ENCODE results near the gene HOXA4. TPM values are rescaled to one million over a fixed set of nuclear protein-coding genes. Genes with fewer than 3 reads are reported as not detected.

The HOXA4 gene
- total RNA-seq, 3 donors from 2014 or later: 0.80 to 2.8 (median 2.0) TPM

GRCh38 chr7:27161721-27162560 lies 31.4 kb upstream of the HOXA4 start:
- H3K27me3 ChIP-seq: peaks cover 3 to 37% of the 10 kb centered on the region in 2 donors
- H3K4me3 ChIP-seq: peak overlapping the region; percentile 57 to 85 (median 65)
- intact Hi-C loops (cut with DNase I; ENCODE audit: low total_unique reads): loop anchor here (5.0 kb wide), 1 partner anchor 795 kb away; no protein-coding TSS in a partner anchor
- TF ChIP-seq POLR2A (IDR thresholded peaks at IDR 0.05) (no peak), POLR2AphosphoS5 (IDR thresholded peaks at IDR 0.05) (no peak)
- TF ChIP-seq, protein P1, sequence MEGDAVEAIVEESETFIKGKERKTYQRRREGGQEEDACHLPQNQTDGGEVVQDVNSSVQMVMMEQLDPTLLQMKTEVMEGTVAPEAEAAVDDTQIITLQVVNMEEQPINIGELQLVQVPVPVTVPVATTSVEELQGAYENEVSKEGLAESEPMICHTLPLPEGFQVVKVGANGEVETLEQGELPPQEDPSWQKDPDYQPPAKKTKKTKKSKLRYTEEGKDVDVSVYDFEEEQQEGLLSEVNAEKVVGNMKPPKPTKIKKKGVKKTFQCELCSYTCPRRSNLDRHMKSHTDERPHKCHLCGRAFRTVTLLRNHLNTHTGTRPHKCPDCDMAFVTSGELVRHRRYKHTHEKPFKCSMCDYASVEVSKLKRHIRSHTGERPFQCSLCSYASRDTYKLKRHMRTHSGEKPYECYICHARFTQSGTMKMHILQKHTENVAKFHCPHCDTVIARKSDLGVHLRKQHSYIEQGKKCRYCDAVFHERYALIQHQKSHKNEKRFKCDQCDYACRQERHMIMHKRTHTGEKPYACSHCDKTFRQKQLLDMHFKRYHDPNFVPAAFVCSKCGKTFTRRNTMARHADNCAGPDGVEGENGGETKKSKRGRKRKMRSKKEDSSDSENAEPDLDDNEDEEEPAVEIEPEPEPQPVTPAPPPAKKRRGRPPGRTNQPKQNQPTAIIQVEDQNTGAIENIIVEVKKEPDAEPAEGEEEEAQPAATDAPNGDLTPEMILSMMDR (IDR thresholded peaks at IDR 0.05): no peak
- peak in 1 of 2 donors; percentile 55 for DNase-seq (ENCODE audit: low spot score in 2 of 2)
- H3K27ac ChIP-seq: peak overlapping the region; percentile 91 to 96
- H3K4me1 ChIP-seq: no peaks in the 10 kb centered on the region
- H3K9me3 ChIP-seq: no peaks in the 10 kb centered on the region
- no peaks in the 10 kb centered on the region for H3K36me3 ChIP-seq

DNA sequence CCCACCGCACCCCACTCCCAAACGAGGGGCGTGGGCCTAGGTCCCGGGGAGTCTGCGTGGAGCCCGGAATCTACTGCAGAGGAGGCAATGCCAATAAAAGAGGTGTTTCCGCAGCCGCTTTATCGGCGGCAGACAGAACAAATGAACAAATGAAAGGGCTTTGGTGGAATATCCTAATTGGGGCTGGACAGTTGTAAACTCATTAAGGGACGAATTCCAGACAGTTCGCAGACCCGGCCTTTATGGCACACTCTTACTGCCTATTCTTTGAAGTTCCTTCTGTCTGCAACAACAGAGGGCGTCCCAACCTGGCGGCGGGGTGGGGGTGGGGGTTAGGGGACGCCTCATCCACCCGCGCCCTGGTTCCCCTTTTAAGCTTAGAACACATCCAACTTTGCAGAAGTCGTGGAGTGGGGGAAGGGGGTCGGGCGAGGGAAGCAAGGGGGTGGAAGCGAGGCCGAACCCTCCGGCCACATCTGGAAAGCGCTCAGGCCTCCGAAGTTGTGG lies 30.7 kb upstream of the HOXA4 start:
- peak overlapping the region; percentile 91 to 96 for H3K27ac ChIP-seq
- peak overlapping the region; percentile 57 to 85 (median 65) for H3K4me3 ChIP-seq
- no peaks in the 10 kb centered on the region for H3K4me1 ChIP-seq
- no peaks in the 10 kb centered on the region for H3K36me3 ChIP-seq
- TF ChIP-seq POLR2AphosphoS5 (IDR thresholded peaks at IDR 0.05) (no peak), POLR2A (IDR thresholded peaks at IDR 0.05) (no peak)
- TF ChIP-seq, protein P1 (IDR thresholded peaks at IDR 0.05): no peak
- H3K9me3 ChIP-seq: no peaks in the 10 kb centered on the region
- H3K27me3 ChIP-seq: peaks cover 3 to 32% of the 10 kb centered on the region in 2 donors
- intact Hi-C loops (cut with DNase I; ENCODE audit: low total_unique reads): loop anchor here (5.0 kb wide), 1 partner anchor 794 kb away; no protein-coding TSS in a partner anchor
- DNase-seq (ENCODE audit: low spot score in 2 of 2): peak in 1 of 2 donors; percentile 53

GRCh38 chr7:27160546-27161213 lies 30.1 kb upstream of the HOXA4 start:
- Histone ChIP-seq H3K27ac (peak overlapping the region; percentile 91 to 96), H3K9me3 (no peaks in the 10 kb centered on the region), H3K4me1 (no peaks in the 10 kb centered on the region), H3K4me3 (peak overlapping the region; percentile 57 to 85 (median 65)), H3K27me3 (peaks cover 6 to 32% of the 10 kb centered on the region in 2 donors), H3K36me3 (no peaks in the 10 kb centered on the region)
- peak; percentile 87 to 91 for DNase-seq (ENCODE audit: low spot score in 2 of 2)
- TF ChIP-seq POLR2A (IDR thresholded peaks at IDR 0.05) (no peak), POLR2AphosphoS5 (IDR thresholded peaks at IDR 0.05) (peak in 2 of 3 donors; percentile 53 to 57)
- TF ChIP-seq, protein P1 (IDR thresholded peaks at IDR 0.05): peak; percentile 99
- intact Hi-C loops (cut with DNase I; ENCODE audit: low total_unique reads): loop anchor here (5.0 kb wide), 1 partner anchor 793 kb away; no protein-coding TSS in a partner anchor

DNA sequence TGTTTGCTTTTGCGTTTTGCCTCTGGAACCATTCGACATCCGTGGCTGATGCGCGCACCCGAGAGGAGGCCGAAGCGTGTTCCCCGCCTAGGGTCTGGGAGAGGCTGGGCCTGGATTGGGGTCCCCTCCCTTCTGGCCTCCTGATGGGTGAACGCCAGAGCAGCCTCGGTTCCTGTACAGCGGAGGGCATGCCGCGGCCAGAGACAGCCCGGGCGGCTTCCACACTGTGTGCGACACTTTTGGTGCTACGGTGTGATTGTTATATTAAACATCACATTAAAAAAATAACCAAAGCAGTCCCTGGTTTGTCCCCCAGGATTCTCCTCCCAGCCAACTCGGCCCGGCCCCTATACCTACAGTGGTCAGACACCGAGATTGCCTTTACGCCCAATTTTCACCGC lies 29.6 kb upstream of the HOXA4 start:
- intact Hi-C loops (cut with DNase I; ENCODE audit: low total_unique reads): loop anchor here (5.0 kb wide), 1 partner anchor 793 kb away; no protein-coding TSS in a partner anchor
- Histone ChIP-seq H3K36me3 (no peaks in the 10 kb centered on the region), H3K27me3 (peaks cover 6 to 29% of the 10 kb centered on the region in 2 donors), H3K27ac (peak overlapping the region; percentile 91 to 96), H3K4me3 (peak overlapping the region; percentile 57 to 85 (median 65)), H3K4me1 (peaks cover 0 to 4% of the 10 kb centered on the region in 2 donors), H3K9me3 (no peaks in the 10 kb centered on the region)
- TF ChIP-seq POLR2A (IDR thresholded peaks at IDR 0.05) (no peak), POLR2AphosphoS5 (IDR thresholded peaks at IDR 0.05) (no peak)
- TF ChIP-seq, protein P1 (IDR thresholded peaks at IDR 0.05): no peak
- peak in 1 of 2 donors; percentile 50 for DNase-seq (ENCODE audit: low spot score in 2 of 2)
